Stimulated activated CD8-positive, alpha-beta memory T cell treated with anti-CD3 and anti-CD28 coated beads, Interleukin-4, amount 100 ng/mL, for 4 hours (primary cell): ENCODE data around the gene PARP14.
"Not testable (repeated sequence)": the region's sequence is repeated elsewhere in the genome, so short reads cannot be mapped to it uniquely, and the experiment has no call there.

Experiments used
- DNase-seq, 2 donors: peaks; one replicate each; pipeline ENCODE4 v3.0.0-alpha.2; 2020; ENCODE audit warnings: low read depth in 2 of 2, low spot score in 1 of 2

PARP14 gene

DNA sequence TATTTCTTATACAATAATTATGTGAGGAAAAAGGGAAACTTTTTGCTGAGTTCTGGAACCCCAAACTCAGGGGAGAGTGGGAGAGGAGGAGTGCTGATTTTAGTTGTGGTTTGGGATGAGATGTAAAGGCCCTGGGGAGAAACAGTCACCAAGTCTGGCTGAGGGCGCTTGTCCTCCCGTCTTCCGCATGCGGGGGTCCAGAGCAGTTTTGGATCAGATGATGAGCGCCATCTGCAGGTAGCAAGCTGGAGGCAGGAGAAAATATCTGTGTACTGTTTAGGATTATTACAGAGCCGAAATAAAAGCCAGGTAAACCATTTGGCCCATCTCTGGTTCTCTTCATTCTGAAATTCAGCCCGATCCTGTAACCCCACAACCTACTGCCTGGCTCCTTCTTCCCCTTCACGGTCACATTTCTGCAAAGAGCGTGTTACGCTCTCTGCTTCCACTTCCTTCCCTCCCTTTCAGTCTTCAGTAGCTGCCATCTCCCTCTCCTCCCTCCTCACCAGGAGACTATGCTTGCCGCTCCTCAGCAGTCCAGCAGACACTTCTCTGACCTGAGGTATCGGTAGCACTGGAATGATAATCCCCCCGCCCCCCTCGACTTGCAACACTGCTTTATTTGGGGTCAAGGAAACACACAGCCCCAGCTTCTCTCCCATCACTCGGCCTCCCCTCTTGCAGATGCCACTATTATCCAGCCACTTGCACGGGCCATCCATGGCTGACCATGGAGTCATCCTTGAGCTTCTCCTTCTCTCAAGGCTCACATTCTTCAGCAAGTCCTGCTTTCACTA is 1.4 kb upstream of the PARP14 start:
- DNase-seq = peak; percentile 61 to 71

GRCh38 chr3:122679882-122680474 is 661 bp upstream of the PARP14 start:
- DNase-seq = no peak

GRCh38 chr3:122681284-122681973 is 790 bp downstream of the PARP14 start:
- no peak for DNase-seq

DNA sequence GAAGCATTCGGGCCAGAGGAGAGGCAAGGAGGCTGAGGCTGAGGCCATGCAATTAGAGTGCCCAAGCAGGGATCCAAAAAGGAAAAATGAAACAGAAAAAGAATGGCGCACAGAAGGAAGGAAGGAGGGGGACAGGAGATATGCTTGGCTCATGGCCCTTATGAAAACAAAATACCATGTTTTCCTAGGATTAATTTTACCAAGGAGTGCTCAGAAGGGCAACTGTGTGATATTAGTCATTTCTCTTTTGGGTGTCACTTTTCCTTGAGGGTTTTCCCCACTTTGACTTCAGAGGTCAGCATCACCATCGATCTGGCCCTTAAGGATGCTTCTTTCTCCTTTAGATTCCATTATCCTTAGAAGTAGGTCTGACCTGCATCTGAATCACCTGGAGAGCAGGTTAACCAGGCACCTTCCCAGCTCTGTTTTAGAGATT is 1.4 kb downstream of the PARP14 start:
- no peak for DNase-seq

GRCh38 chr3:122682778-122683411 is 2.3 kb downstream of the PARP14 start:
- DNase-seq = not testable (repeated sequence)

DNA sequence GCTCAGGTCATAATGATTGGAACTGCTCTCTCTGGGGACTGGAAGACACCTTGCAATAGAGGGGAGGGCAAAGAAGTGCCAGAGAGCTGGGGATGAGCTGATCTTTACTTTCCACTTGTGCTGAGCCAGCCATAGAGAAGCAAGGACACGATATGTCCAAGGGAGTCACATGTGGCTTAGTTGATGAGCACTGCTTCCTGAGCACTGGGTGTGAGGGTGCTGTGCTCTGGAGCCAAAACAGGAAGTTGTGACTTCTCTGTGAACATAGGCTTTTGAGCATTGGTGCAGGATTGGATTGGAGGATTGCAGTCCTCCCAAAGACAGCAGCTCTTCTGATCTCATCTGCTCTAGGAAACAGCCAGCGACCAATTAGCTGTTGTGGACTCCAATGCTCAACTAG is 6.7 kb downstream of the PARP14 start:
- no peak for DNase-seq

DNA sequence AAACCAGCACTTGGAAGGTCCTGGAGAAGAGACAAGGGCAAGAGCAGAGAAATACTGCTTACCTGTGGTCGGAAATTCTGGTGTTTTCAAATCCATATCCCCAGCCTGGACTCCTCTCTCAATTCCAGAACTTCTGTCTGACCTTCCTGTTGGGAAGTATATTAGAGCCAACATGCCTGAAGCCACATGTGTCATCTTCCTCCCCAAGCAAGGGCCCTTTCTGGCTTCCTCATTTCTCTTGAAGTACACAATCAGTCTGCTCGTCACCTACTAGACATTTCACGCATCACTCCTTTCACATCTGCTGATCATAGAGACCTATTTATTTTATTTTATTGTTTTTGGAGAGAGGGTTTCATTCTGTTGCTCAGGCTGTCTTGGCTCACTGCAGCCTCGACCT is 8.4 kb downstream of the PARP14 start:
- DNase-seq = no peak

DNA sequence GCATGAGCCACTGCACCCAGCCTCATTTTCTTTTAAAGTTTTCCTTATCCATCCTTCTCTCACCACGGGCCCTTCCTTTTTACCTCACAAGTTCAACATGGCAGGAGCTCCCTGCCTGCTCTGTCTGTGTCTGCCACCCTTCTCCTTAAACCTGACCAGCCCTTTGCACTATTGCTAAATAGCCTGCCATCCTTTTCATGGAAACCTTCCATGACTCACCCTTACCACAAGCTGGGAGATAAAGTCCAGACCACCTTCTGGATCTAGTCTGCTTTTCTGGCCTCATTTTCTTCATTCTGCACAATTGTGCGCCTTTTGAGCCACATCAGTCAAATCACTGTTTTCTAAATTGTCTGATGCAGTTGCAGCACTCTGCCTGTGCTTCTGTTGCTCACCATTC is 8.9 kb downstream of the PARP14 start:
- no peak for DNase-seq

DNA sequence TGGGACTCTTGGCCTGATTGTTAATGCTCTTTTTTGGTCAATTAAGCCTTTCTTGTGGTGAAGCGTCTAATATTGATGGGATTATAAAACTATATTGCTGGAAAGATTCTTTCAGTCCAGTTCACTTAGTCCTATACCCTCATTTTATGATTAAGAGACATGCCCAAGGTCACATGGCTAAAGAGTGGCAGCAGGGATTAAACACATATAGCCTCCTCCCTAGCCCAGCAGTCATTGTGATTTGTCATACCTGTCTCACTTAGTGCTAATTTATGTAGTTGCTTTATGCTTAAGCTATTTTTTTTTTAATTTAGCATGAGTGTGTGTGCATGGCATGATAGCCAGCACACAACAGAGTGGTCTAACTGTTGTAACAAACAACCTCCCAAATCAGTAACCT is 9.5 kb downstream of the PARP14 start:
- no peak for DNase-seq

DNA sequence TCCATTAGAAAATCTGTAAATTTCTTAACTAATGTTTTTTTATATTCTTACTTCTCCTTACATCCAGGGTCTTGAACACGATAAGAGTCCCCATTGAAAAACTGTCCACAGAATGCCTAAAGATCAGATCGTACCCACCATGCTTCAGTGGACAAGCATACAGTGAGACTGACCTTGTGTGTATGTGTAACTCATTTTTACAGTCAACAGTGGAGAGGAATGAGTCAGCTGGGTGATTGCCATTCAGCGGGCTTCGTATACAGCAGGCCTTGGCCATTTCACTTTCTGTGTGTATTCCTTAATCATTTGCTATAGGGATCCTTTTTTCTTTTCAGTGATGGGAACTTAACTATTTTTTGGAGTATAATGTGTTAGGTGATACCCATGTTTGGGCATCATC is 10.6 kb downstream of the PARP14 start:
- no peak for DNase-seq

- no peak for DNase-seq
These were observed 12.0 kb downstream of the PARP14 start for GRCh38 chr3:122692674-122693073.

- no peak for DNase-seq
These were observed 14.3 kb downstream of the PARP14 start for GRCh38 chr3:122694966-122695365.

GRCh38 chr3:122695927-122696561 is 15.4 kb downstream of the PARP14 start:
- no peak for DNase-seq

GRCh38 chr3:122697952-122698620 is 17.4 kb downstream of the PARP14 start:
- DNase-seq = no peak

DNA sequence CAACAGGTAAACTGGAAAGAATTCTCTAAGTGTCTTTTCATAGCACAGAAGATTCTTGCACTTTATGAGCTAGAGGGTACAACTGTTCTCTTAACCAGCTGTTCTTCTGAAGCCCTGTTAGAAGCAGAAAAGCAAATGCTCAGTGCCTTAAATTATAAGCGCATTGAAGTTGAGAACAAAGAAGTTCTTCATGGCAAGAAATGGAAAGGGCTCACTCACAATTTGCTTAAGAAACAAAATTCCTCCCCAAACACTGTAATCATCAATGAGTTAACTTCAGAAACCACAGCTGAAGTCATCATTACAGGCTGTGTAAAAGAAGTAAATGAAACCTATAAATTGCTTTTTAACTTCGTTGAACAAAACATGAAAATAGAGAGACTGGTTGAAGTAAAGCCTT is 19.6 kb downstream of the PARP14 start:
- no peak for DNase-seq

- DNase-seq = no peak
These were observed 24.7 kb downstream of the PARP14 start for GRCh38 chr3:122705379-122705778.

DNA sequence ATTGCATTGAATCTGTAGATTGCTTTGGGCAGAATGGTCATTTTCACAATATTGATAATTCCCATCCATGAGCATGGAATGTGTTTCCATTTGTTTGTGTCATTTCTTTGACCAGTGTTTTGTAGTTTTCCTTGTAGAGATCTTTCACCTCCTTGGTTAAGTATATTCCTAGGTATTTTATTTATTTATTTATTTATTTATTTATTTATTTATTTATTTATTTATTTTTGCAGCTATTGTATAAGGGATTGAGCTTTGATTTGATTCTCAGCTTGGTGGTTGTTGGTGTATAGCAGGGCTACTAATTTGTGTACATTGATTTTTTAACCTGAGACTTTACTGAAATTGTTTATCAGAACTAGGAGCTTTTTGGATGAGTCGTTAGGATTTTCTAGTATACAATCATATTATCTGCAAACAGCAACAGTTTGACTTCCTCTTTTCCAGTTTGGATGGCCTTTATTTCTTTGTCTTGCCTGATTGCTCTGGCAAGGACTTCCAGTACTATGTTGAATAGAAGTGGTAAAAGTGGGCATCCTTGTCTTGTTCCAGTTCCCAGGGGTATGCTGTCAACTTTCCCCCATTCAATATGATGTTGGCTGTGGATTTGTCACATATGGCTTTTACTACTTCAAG is 30.1 kb downstream of the PARP14 start:
- DNase-seq = not testable (repeated sequence)

- DNase-seq = no peak
These were observed 33.6 kb downstream of the PARP14 start for GRCh38 chr3:122714273-122714672.

DNA sequence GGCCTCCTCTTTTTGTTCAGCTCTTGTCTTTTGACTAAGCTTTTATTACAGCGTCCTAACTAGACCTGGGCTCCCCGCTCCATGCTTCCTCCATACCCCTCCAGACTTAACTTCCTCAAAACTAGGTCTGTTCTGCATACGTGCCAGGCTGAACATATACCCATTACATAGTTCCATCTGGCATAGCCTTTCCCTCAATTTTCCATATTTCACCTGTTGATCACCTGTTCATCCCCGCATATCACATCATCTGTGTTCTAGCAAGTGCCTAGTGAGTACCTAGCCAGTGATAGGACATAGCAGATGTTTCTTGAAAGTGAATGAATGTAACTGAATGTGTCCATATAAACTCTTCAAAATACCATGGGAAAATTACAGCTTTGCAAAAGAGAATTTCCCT is 36.0 kb downstream of the PARP14 start:
- DNase-seq = no peak

DNA sequence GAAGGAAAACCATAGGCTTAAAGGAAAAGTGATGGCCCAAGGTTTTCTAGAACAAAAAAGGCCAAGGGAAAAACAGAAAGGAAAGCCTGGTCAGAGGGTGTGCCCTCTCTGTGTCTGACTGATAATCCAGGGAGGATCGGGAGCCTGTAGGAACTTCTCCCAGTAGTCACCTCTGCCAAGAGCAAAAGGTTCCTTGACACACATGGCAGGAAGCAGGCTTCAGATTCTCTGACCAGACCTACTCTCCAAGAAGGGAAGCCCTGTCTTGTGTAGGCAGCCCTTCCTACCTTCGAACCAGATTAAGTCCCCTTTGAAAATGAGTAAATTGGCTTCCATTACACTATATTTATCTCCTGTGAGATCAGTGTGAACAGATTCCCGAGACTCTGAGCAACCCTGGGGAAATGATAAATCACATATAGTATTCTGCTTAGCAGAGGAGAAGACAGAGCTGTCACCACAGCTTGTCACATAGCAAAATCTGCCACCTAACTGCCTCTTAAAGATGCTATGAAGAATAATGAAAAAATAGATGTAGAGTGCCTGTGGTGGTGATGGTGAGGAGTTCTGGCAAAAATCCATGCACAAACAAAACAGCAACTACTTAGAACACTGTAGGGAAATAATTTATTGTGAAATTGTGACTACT is 38.8 kb downstream of the PARP14 start:
- no peak for DNase-seq
